SK-N-MC (cell line): ENCODE measurements around the gene MSL1.

Experiments used
- DNase-seq: peaks from one replicate; pipeline ENCODE4 v3.0.0-alpha.2; 2011; ENCODE audit warnings: low read depth, low spot score
- H3K27ac ChIP-seq: fragments of 200-600 bp; sonication (generic); 2 replicates; pipeline ENCODE4 v1.5.1; 2016; ENCODE audit warnings: mixed run types
- H3K36me3 ChIP-seq: fragments of 200-600 bp; sonication (generic); 2 replicates; pipeline ENCODE4 v1.6.1; 2017; ENCODE audit warnings: antibody characterized with exemption, low read length, mixed read lengths; ENCODE audit not compliant: insufficient read depth
- H3K4me3 ChIP-seq: fragments of 200-600 bp; sonication (generic); 2 replicates; pipeline ENCODE4 v1.5.1; 2016
- H3K9ac ChIP-seq: fragments of 200-600 bp; sonication (generic); 2 replicates; pipeline ENCODE4 v1.8.0; 2017; ENCODE audit warnings: mixed run types, mixed read lengths; ENCODE audit not compliant: insufficient read length
- H3K9me3 ChIP-seq: fragments of 200-600 bp; sonication (generic); 2 replicates; pipeline ENCODE4 v1.6.1; 2017; ENCODE audit warnings: low read depth, mild to moderate bottlenecking, antibody characterized with exemption, low read length, moderate library complexity, mixed read lengths
- EZH2 ChIP-seq: fragments of 200-600 bp; sonication (generic); IDR thresholded peaks from one replicate; pipeline ENCODE4 v1.6.1; 2017; ENCODE audit warnings: antibody characterized with exemption
- FOXP2 ChIP-seq: optimal IDR thresholded peaks from 2 replicates; pipeline ENCODE3; 2011; ENCODE audit warnings: mild to moderate bottlenecking, moderate library complexity; ENCODE audit not compliant: insufficient read depth; ENCODE audit errors: extremely low read length, control extremely low read depth
- POLR2AphosphoS5 ChIP-seq: IDR thresholded peaks from 2 replicates; pipeline ENCODE4 v1.6.1; 2012; ENCODE audit warnings: mild to moderate bottlenecking, low read depth, low read length, borderline replicate concordance

Gene MSL1

GRCh38 chr17:40100669-40101366, 21.0 kb upstream of the MSL1 start:
- Histone ChIP-seq H3K4me3 (peak overlapping the region; percentile 77), H3K9ac (no peak overlapping the region), H3K9me3 (no peaks in the 10 kb centered on the region), H3K36me3 (no peaks in the 10 kb centered on the region; the same call in 1 of the 2 replicates), H3K27ac (no peak overlapping the region)
- peak; percentile 89 for DNase-seq
- TF ChIP-seq POLR2AphosphoS5, result no peak; the same call in 1 of the 2 replicates
- TF ChIP-seq EZH2, result no peak
- TF ChIP-seq FOXP2, result no peak

- no peaks in the 10 kb centered on the region; the same call in 1 of the 2 replicates for H3K36me3 ChIP-seq
- no peak overlapping the region for H3K9ac ChIP-seq
- H3K9me3 ChIP-seq, result no peaks in the 10 kb centered on the region
- no peak for DNase-seq
- no peak overlapping the region for H3K27ac ChIP-seq
- H3K4me3 ChIP-seq, result peak overlapping the region; percentile 77; the same call in 1 of the 2 replicates
- TF ChIP-seq EZH2 (no peak), POLR2AphosphoS5 (no peak), FOXP2 (no peak)
Measured at GRCh38 chr17:40101367-40102210, 20.2 kb upstream of the MSL1 start.

- Histone ChIP-seq H3K4me3 (no peak overlapping the region), H3K27ac (peak overlapping the region; percentile 45; the same call in 1 of the 2 replicates), H3K9ac (no peak overlapping the region), H3K36me3 (no peaks in the 10 kb centered on the region), H3K9me3 (no peaks in the 10 kb centered on the region)
- no peak for DNase-seq
- TF ChIP-seq FOXP2, result no peak
- no peak for TF ChIP-seq POLR2AphosphoS5
- no peak for TF ChIP-seq EZH2
Measured at GRCh38 chr17:40103071-40103661, 18.6 kb upstream of the MSL1 start.

GRCh38 chr17:40103688-40104087, 18.1 kb upstream of the MSL1 start:
- TF ChIP-seq POLR2AphosphoS5 (no peak), FOXP2 (no peak), EZH2 (no peak)
- Histone ChIP-seq H3K4me3 (no peak overlapping the region), H3K9ac (no peak overlapping the region), H3K27ac (peak overlapping the region; percentile 45; the same call in 1 of the 2 replicates), H3K36me3 (no peaks in the 10 kb centered on the region), H3K9me3 (no peaks in the 10 kb centered on the region)
- DNase-seq, result no peak

GRCh38 chr17:40104594-40105486, 16.9 kb upstream of the MSL1 start:
- H3K27ac ChIP-seq, result peak overlapping the region; percentile 97; the same call in 1 of the 2 replicates
- H3K4me3 ChIP-seq, result no peak overlapping the region
- H3K9ac ChIP-seq, result no peak overlapping the region
- TF ChIP-seq POLR2AphosphoS5 (no peak), FOXP2 (no peak), EZH2 (no peak)
- no peak for DNase-seq
- no peaks in the 10 kb centered on the region for H3K36me3 ChIP-seq
- no peaks in the 10 kb centered on the region for H3K9me3 ChIP-seq

GRCh38 chr17:40105861-40106759, 15.7 kb upstream of the MSL1 start:
- no peak for DNase-seq
- peak overlapping the region; percentile 97 for H3K27ac ChIP-seq
- H3K9ac ChIP-seq, result peak overlapping the region; percentile 39
- peak overlapping the region; percentile 56 for H3K4me3 ChIP-seq
- no peaks in the 10 kb centered on the region for H3K9me3 ChIP-seq
- H3K36me3 ChIP-seq, result no peaks in the 10 kb centered on the region
- TF ChIP-seq FOXP2, result no peak
- no peak for TF ChIP-seq EZH2
- TF ChIP-seq POLR2AphosphoS5, result no peak

GRCh38 chr17:40106760-40107521, 14.8 kb upstream of the MSL1 start:
- no peak for DNase-seq
- no peaks in the 10 kb centered on the region for H3K9me3 ChIP-seq
- H3K27ac ChIP-seq, result peak overlapping the region; percentile 97
- TF ChIP-seq EZH2, result no peak
- TF ChIP-seq FOXP2, result no peak
- peak overlapping the region; percentile 56 for H3K4me3 ChIP-seq
- no peaks in the 10 kb centered on the region for H3K36me3 ChIP-seq
- H3K9ac ChIP-seq, result peak overlapping the region; percentile 39
